ENCODE data around the gene CDC16. TPM values are rescaled to one million over a fixed set of nuclear protein-coding genes. Genes with fewer than 3 reads are reported as not detected.

The CDC16 gene
- total and polyA plus RNA-seq, 9 of the 15 experiments (the other 6 are each of a cell fraction or from before 2014, with no cell fraction given), result 23.2 to 102 (median 51.6) TPM

DNA sequence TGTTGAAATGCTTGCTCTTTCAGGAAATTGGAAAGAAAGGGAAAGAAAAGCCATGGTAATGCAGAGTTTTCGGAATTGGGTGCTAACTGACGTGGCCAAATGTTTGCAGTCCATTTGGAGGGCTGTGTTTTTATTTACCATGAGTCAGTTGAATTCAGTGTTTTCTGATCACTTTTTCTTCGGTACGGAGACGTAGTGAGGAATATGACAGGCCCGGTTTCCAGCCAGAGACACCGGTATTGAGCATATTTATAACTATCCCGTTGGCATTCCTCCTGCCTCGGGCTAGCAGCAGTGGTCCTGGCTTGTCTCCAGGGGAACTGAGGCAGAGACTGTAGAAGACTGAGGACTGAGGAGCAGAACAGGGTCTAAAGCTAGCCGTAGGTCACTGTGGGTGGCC is 1.0 kb downstream of the CDC16 start:
- H3K79me2 ChIP-seq (ENCODE audit: control insufficient read depth, insufficient read depth, low read length), result peaks cover 30% of the 10 kb centered on the region
- H3K4me3 ChIP-seq, result peak overlapping the region; percentile 87
- CTCF ChIA-PET (ENCODE audit: low intra/inter-chr PET ratio), result no interaction called here
- POLR2A ChIA-PET, result interaction anchor here (1.0 kb wide), 1 partner anchor 14 kb away, joined by 4 read pairs; no protein-coding TSS in a partner anchor
- H3K36me3 ChIP-seq (ENCODE audit: control insufficient read depth, insufficient read depth, low read length), result peaks cover 43% of the 10 kb centered on the region; the same call in 2 of the 3 replicates
- H3K9ac ChIP-seq (ENCODE audit: insufficient read depth in 1 of 2, low read depth in 2 of 2, low read length in 2 of 2), result peak overlapping the region; percentile 89 to 93
- BruUV-seq (replicated peaks), result TSS peak; percentile 64
- WGBS (ENCODE audit: insufficient coverage, low coverage, missing lambda C conversion rate), result 2% methylated on average over 10 of the region's 10 CpGs
- H3K4me1 ChIP-seq (replicated peaks in 1 of 2; ENCODE audit: control insufficient read depth in 2 of 2, insufficient read depth in 2 of 2, low read length in 2 of 2), result peaks cover 11 to 26% of the 10 kb centered on the region in 2 experiments; a peak in 4 of 5 replicates
- in situ Hi-C loops (cut with MboI) (no loop called here), intact Hi-C loops (cut with micrococcal nuclease) (no loop called here)
- H3K27me3 ChIP-seq (ENCODE audit: control insufficient read depth in 2 of 2, insufficient read depth in 2 of 2, low read length in 2 of 2), result no peaks in the 10 kb centered on the region
- H3K4me2 ChIP-seq (ENCODE audit: insufficient read depth, low read length), result peak overlapping the region; percentile 98
- no peaks in the 10 kb centered on the region for H3K9me1 ChIP-seq (ENCODE audit: control insufficient read depth, insufficient read depth, low read length)
- H2AFZ ChIP-seq (ENCODE audit: low read depth, low read length), result no peak overlapping the region
- TF ChIP-seq RBM34 (IDR thresholded peaks at IDR 0.05; ENCODE audit: borderline replicate concordance, insufficient read depth, low read length) (no peak), GTF2E2 (tag; IDR thresholded peaks at IDR 0.05) (no peak), ILF3 (IDR thresholded peaks at IDR 0.05; ENCODE audit: borderline replicate concordance) (no peak), ZFP30 (CRISPR knock-in tag; IDR thresholded peaks at IDR 0.05; ENCODE audit: borderline replicate concordance) (no peak), ZNF263 (CRISPR knock-in tag; IDR thresholded peaks at IDR 0.05; ENCODE audit: borderline replicate concordance) (no peak), DIDO1 (tag; IDR thresholded peaks at IDR 0.05; ENCODE audit: low read depth) (no peak)
- TF ChIP-seq, protein P1, sequence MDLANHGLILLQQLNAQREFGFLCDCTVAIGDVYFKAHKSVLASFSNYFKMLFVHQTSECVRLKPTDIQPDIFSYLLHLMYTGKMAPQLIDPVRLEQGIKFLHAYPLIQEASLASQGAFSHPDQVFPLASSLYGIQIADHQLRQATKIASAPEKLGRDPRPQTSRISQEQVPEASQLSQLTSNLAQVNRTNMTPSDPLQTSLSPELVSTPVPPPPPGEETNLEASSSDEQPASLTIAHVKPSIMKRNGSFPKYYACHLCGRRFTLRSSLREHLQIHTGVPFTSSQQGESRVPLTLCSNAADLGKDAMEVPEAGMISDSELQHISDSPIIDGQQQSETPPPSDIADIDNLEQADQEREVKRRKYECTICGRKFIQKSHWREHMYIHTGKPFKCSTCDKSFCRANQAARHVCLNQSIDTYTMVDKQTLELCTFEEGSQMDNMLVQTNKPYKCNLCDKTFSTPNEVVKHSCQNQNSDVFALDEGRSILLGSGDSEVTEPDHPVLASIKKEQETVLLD (IDR thresholded peaks at IDR 0.05), result no peak
- TF ChIP-seq, protein P2, sequence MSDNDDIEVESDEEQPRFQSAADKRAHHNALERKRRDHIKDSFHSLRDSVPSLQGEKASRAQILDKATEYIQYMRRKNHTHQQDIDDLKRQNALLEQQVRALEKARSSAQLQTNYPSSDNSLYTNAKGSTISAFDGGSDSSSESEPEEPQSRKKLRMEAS (CRISPR knock-in tag; IDR thresholded peaks at IDR 0.05), result no peak
- ATAC-seq (peak; percentile 13), DNase-seq (ENCODE audit: extremely low read depth in 1 of 4, low spot score in 3 of 4) (no peak), FAIRE-seq (no peak)
- peak overlapping the region; percentile 82 for H3K27ac ChIP-seq (ENCODE audit: extremely low read depth, low read depth, low read length)
- peaks cover 7% of the 10 kb centered on the region; the same call in 1 of the 2 replicates for H3K9me3 ChIP-seq (replicated peaks; ENCODE audit: control insufficient read depth, insufficient read depth, low read depth, low read length)
- no peaks in the 10 kb centered on the region for H4K20me1 ChIP-seq (replicated peaks; ENCODE audit: control insufficient read depth, insufficient read depth, low read length)
